Measurements from ENCODE around the gene LRP1B.

LRP1B gene

DNA sequence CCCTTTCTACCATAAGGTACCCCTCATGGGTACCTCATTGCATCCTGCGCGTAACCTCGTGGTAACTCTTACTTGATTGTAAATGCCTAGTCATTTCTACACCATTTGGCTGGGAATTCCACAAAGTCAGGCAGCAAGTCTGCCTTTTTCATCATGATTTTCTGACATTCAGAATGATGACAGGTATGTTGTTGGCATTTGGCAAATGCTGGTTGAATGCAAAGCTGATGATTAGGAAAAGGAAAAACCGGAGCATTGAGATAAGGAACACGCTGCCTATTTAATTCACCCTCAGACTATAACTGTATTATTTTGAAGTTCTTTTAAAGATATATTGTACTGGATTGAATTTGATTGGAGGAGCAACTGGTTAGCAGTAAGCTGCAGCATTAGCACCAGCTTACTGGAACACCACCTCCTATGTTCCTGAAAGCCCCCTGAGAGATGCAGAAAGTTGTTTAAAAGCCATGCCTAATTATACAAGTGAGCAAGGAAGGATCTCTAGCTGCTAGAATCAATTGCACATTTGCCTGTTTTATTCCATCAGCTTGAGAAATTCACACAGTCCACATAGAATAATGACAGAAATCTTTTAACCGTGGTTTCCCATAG lies 520.1 kb downstream of the LRP1B start:
- H3K4me3 ChIP-seq (ENCODE audit: low read length) = no peak overlapping the region
- TF ChIP-seq, protein P1, sequence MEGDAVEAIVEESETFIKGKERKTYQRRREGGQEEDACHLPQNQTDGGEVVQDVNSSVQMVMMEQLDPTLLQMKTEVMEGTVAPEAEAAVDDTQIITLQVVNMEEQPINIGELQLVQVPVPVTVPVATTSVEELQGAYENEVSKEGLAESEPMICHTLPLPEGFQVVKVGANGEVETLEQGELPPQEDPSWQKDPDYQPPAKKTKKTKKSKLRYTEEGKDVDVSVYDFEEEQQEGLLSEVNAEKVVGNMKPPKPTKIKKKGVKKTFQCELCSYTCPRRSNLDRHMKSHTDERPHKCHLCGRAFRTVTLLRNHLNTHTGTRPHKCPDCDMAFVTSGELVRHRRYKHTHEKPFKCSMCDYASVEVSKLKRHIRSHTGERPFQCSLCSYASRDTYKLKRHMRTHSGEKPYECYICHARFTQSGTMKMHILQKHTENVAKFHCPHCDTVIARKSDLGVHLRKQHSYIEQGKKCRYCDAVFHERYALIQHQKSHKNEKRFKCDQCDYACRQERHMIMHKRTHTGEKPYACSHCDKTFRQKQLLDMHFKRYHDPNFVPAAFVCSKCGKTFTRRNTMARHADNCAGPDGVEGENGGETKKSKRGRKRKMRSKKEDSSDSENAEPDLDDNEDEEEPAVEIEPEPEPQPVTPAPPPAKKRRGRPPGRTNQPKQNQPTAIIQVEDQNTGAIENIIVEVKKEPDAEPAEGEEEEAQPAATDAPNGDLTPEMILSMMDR (IDR thresholded peaks at IDR 0.05; ENCODE audit: insufficient read depth, low read depth, low read length, missing control alignments) = no peak
- no peak for DNase-seq (ENCODE audit: low read depth)

DNA sequence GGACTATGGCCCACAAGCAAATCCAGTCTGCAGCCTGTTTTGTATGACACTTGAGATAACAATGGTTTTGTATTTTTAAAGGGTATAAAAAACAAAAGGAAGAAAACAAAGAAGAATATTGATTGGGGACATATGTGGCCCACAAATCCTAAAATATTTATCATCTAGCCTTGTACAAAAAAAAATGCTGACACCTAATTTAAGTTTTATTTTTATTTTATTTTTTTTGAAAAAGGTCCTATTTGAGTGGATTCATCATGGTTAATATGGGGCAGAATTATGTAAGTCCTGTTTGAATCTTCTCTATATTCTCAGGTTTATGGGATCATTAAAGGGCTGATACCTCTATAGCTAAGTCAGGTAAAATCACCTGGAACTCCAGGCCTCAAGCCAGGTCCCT lies 525.7 kb downstream of the LRP1B start:
- TF ChIP-seq, protein P1 (IDR thresholded peaks at IDR 0.05; ENCODE audit: insufficient read depth, low read depth, low read length, missing control alignments) = no peak

DNA sequence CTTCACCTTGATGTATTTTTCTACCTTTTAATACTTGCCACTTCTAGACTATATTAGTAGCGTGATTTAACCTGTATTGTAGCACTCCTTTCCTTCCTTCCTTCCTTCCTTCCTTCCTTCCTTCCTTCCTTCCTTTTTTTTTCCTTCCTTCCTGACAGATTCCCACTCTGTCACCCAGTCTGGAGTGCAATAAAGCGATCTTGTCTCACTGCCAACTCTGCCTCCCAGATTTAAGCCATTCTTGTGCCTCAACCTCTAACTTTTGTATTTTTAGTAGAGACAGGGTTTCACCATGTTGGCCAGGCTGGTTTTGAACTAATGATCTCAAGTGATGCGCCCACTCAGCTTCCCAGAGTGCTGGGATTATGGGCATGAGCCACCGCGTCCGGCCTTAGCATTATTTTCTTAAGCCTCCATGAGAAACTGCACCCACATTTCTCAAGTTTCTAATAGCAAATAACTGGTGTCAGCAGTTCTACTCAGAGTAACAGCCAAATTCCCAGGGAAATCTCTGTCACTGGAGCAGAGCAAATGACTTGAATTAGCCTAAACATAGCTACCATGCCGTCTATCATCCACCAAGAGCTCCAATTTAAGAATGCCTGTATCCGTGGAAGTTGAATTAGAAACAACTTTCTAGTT lies 529.2 kb downstream of the LRP1B start:
- no peak for DNase-seq (ENCODE audit: low read depth)
- H3K4me3 ChIP-seq (ENCODE audit: low read length) = no peak overlapping the region
- TF ChIP-seq, protein P1 (IDR thresholded peaks at IDR 0.05; ENCODE audit: insufficient read depth, low read depth, low read length, missing control alignments) = no peak

More for the DNA sequence above, 525.7 kb downstream of the LRP1B start:
- no peak overlapping the region for H3K4me3 ChIP-seq (ENCODE audit: low read length)
- no peak for DNase-seq (ENCODE audit: low read depth)

DNA sequence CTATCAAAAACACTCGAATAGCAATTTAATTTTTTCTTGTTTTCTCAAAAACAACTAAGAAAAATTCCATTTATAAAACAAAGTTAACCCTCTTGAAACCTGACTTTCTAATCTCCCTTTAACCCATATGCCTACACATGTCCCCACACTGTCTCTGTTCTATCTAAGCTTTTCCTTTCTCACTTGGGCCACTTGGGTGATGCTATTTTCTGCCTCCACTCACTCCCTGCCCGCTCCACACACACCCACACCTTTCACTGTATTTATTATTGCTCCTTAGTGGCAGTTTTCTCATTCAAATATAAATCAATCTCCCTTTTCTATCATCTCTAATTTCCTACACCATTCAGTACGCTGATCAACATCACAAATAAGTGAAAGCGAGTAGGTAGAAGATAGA lies 531.1 kb downstream of the LRP1B start:
- no peak for DNase-seq (ENCODE audit: low read depth)
- H3K4me3 ChIP-seq (ENCODE audit: low read length) = no peak overlapping the region
- TF ChIP-seq, protein P1 (IDR thresholded peaks at IDR 0.05; ENCODE audit: insufficient read depth, low read depth, low read length, missing control alignments) = no peak

DNA sequence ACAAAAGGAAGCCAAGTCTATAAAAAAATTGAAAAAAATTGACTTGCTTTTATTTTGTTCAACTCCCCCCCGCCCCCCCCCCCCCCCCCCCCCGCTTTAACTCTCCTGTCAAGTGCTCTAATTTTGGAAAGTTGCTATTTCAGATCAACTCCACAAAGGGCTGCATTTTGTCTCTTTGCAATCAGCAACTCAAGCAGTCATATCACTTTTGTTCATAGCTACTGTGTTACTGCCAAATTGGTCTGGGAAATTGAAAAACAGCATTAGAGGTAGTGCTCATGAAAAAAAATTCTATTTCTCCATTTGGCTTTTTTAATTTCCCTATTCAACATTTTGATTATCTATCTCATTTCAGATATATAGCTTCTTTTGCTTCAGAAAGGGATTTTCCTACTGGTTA lies 531.8 kb downstream of the LRP1B start:
- TF ChIP-seq, protein P1 (IDR thresholded peaks at IDR 0.05; ENCODE audit: insufficient read depth, low read depth, low read length, missing control alignments) = no peak
- H3K4me3 ChIP-seq (ENCODE audit: low read length) = no peak overlapping the region
- no peak for DNase-seq (ENCODE audit: low read depth)

DNA sequence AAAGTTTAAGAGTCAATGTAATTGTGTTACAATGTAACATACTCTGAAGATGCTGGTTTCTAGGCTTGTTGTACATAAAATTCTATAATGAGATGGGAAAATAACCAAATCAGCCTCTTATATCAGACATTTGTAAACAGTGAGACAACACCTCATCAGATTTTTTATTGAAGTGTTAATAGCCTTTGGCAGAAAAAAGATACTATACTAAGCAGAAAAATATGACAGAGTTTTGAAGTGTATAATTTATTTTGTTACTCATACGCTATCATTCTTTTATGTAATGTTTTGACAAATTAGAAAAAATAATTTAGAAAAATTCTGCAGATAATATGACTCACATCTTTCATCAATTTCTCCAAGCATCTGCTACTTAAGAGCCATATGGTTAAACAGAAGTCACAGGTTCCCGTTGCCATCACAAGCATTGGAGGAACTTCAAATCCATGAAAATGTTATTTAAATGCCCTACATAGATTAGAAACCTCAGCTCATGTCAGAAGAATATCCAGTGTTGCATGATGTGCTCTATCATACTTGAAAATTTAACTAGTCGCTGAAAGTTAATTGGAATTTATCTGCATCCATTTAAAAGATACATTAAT lies 535.4 kb downstream of the LRP1B start:
- no peak overlapping the region for H3K4me3 ChIP-seq (ENCODE audit: low read length)
- TF ChIP-seq, protein P1 (IDR thresholded peaks at IDR 0.05; ENCODE audit: insufficient read depth, low read depth, low read length, missing control alignments) = no peak
- DNase-seq (ENCODE audit: low read depth) = no peak
